ENCODE measurements around the gene ACER3. TPM values are rescaled to one million over a fixed set of nuclear protein-coding genes. Genes with fewer than 3 reads are reported as not detected.
"Not testable (repeated sequence)": the region's sequence is repeated elsewhere in the genome, so short reads cannot be mapped to it uniquely, and the experiment has no call there.

The ACER3 gene
- total RNA-seq, 1 donor from 2014 or later = 12.4 TPM

DNA sequence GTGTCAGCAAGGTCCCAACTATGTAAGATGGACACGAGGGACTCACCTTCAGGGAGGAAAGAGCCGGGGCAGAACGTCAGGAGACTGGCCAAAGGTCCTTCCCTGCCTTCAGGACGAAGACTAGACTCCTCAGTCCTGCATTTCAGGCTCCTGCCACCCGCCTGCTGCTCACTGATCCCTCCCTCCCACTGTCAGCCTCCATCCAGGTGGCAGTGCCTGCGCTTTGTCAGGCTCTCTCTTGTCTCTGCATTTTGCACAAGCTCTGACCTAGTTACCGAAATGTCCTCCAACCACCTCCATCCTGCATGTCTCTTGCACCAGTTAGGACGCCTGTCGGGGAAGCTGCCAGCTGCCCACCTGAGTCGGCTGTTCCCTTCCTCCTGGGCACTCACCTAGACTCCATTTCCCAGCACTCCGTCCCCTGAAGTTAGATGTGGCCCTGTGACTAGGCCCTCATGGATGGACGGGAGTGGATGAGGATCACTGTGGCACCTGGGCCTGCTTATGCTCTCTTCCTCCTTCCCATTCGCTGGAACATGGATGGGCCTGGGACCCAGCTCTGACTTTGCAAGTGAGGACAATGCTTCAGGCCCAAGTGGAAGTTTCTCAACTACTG is 181.5 kb downstream of the ACER3 start:
- H3K27me3 ChIP-seq (ENCODE audit: control insufficient read depth, insufficient read depth, low read length) = peaks cover 2% of the 10 kb centered on the region
- TF ChIP-seq, protein P1, sequence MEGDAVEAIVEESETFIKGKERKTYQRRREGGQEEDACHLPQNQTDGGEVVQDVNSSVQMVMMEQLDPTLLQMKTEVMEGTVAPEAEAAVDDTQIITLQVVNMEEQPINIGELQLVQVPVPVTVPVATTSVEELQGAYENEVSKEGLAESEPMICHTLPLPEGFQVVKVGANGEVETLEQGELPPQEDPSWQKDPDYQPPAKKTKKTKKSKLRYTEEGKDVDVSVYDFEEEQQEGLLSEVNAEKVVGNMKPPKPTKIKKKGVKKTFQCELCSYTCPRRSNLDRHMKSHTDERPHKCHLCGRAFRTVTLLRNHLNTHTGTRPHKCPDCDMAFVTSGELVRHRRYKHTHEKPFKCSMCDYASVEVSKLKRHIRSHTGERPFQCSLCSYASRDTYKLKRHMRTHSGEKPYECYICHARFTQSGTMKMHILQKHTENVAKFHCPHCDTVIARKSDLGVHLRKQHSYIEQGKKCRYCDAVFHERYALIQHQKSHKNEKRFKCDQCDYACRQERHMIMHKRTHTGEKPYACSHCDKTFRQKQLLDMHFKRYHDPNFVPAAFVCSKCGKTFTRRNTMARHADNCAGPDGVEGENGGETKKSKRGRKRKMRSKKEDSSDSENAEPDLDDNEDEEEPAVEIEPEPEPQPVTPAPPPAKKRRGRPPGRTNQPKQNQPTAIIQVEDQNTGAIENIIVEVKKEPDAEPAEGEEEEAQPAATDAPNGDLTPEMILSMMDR (IDR thresholded peaks at IDR 0.05; ENCODE audit: insufficient read depth, low read length, severe bottlenecking) = no peak
- H3K4me3 ChIP-seq (ENCODE audit: low read depth, low read length) = no peak overlapping the region
- no peaks in the 10 kb centered on the region for H3K36me3 ChIP-seq (ENCODE audit: control insufficient read depth, insufficient read depth, low read length)
- FAIRE-seq (no peak), DNase-seq (ENCODE audit: low read depth) (no peak)

DNA sequence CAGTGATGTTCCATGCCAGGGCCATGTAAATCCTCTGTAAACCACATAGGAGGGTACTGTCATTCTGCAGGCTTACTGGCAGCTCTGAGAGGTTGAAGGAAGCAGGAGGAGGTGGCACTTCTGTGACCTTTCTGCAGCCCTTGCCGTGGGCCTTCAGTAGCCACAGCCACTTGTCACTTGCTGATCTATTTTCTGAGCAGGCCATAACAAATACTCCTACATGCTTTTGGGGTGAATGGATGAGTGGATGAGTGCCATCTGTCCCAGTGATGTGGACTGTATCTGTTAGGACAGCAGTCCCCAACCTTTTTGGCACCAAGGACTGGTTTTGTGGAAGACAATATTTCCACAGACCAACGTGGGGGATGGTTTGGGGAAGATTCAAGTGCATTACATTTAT is 183.6 kb downstream of the ACER3 start:
- DNase-seq (ENCODE audit: low read depth) (no peak), FAIRE-seq (no peak)
- TF ChIP-seq, protein P1 (IDR thresholded peaks at IDR 0.05; ENCODE audit: insufficient read depth, low read length, severe bottlenecking) = no peak
- Histone ChIP-seq H3K4me3 (ENCODE audit: low read depth, low read length) (no peak overlapping the region), H3K36me3 (ENCODE audit: control insufficient read depth, insufficient read depth, low read length) (no peaks in the 10 kb centered on the region), H3K27me3 (ENCODE audit: control insufficient read depth, insufficient read depth, low read length) (peaks cover 2% of the 10 kb centered on the region)

DNA sequence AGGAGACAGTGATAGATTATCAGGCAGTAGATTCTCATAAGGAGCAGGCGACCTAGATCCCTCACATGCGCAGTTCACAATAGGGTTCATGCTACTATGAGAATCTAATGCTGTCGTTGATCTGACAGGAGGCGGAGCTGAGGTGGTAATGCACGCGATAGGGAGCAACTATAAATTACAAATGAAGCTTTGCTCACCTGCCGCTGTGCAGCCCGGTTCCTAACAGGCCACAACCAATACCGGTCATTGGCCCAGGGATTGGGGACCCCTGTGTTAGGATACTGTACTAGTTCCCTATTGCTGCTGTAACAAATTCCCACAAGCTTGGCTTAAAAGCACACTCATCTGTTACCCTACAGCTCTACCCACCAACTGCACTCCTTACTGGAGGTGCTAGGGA is 184.2 kb downstream of the ACER3 start:
- TF ChIP-seq, protein P1 (IDR thresholded peaks at IDR 0.05; ENCODE audit: insufficient read depth, low read length, severe bottlenecking) = no peak
- no peaks in the 10 kb centered on the region for H3K36me3 ChIP-seq (ENCODE audit: control insufficient read depth, insufficient read depth, low read length)
- peaks cover 2% of the 10 kb centered on the region for H3K27me3 ChIP-seq (ENCODE audit: control insufficient read depth, insufficient read depth, low read length)
- DNase-seq (ENCODE audit: low read depth) (no peak), FAIRE-seq (no peak)
- H3K4me3 ChIP-seq (ENCODE audit: low read depth, low read length) = no peak overlapping the region

DNA sequence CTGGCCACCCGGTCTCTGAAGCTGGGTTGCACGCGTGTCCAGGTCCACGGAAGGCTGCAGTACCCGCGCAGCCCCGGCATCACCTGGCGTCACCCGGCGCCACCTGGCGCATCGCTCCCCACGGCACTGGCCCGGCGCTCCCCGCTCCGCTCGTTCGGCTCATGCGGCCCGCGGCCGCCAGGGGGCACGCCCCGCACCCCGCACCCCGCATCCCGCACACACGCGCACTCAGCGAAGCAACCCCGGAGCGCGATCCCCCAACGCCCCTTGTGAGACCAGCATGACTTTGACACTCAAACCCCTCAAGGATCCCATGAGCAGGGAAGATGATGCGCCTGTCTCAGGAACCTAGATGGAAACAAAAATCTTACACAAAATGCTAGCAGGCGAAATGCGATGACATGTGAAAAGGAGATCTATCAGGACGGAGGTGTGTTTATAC is 185.4 kb downstream of the ACER3 start:
- no peak for FAIRE-seq
- H3K4me3 ChIP-seq (ENCODE audit: low read depth, low read length) = no peak overlapping the region

DNA sequence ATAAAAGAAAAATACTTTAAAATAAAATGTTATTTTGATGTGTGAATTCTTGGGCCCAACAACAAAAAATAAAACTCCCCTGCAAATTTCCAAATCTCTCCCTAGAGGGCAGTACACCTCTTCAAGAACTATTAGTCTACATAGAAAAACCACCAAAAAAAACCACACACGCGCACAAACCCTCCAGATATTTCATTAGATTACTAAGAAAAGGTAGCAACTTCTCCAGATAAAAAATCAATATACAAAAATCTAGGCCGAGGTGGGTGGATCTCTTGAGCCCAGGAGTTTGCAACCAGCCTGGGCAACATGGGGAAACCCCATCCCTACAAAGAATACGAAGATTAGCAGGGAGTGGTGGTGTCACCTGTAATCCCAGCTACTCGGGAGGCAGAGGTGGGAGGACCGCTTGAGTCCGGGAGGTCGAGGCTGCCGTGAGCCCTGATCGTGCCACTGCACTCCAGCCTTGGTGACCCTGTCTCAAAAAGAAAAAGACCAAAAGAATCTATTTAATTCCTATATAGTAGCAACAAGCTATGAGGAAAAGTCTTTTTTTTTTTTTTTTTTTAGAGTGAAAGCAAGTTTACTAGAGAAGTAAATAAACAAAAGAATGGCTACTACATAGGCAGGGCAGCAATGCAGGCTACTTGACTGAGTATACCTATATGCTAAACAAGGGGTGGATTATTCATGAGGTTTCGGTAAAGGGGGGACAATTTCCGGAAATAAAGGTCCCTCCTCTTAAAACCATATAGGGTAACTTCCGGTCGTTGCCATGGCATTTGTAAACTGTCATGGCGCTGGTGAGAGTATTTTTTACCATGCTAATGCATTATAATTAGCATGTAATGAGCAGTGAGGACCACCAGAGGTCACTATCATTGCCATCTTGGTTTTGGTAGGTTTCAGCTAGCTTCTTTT is 186.5 kb downstream of the ACER3 start:
- H3K4me3 ChIP-seq (ENCODE audit: low read depth, low read length) = peak overlapping the region; percentile 21
- TF ChIP-seq, protein P1 (IDR thresholded peaks at IDR 0.05; ENCODE audit: insufficient read depth, low read length, severe bottlenecking) = peak; percentile 54
- FAIRE-seq (no peak), DNase-seq (ENCODE audit: low read depth) (peak; percentile 92)
- H3K36me3 ChIP-seq (ENCODE audit: control insufficient read depth, insufficient read depth, low read length) = no peaks in the 10 kb centered on the region
- no peaks in the 10 kb centered on the region for H3K27me3 ChIP-seq (ENCODE audit: control insufficient read depth, insufficient read depth, low read length)

More for the DNA sequence above, 185.4 kb downstream of the ACER3 start:
- peak; percentile 23 for DNase-seq (ENCODE audit: low read depth)
- TF ChIP-seq, protein P1 (IDR thresholded peaks at IDR 0.05; ENCODE audit: insufficient read depth, low read length, severe bottlenecking) = peak; percentile 97
- Histone ChIP-seq H3K27me3 (ENCODE audit: control insufficient read depth, insufficient read depth, low read length) (no peaks in the 10 kb centered on the region), H3K36me3 (ENCODE audit: control insufficient read depth, insufficient read depth, low read length) (no peaks in the 10 kb centered on the region)

DNA sequence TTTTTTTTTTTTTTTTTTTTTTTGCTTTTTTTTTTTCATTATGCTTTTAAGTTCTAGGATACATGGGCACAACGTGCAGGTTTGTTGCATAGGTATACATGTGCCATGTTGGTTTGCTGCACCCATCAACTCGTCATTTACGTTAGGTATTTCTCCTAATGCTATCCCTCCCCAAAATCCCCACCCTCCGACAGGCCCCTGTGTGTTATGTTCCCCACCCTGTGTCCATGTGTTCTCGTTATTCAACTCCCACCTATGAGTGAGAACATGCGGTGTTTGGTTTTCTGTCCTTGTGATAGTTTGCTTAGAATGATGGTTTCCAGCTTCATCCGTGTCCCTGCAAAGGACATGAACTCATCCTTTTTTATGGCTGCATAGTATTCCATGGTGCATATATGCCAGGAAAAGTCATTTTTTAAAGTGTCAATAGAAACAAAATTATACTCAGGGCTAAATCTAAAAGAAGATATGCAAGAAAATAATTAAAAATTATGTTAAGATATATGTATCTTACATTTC is 187.3 kb downstream of the ACER3 start:
- H3K4me3 ChIP-seq (ENCODE audit: low read depth, low read length); H3K27me3 ChIP-seq (ENCODE audit: control insufficient read depth, insufficient read depth, low read length); FAIRE-seq; DNase-seq (ENCODE audit: low read depth); H3K36me3 ChIP-seq (ENCODE audit: control insufficient read depth, insufficient read depth, low read length): not testable (repeated sequence)

Data from bronchial epithelial cell (primary cell).